HL-60/S4 (cell line): ENCODE data around the gene PDGFA.

ENCODE experiments used
- in situ Hi-C: fragments of 300-500 bp; cut with MboI; formaldehyde crosslinking; loops from 2 replicates; pipeline ENCODE4 v1.14.3; 2022; ENCODE audit warnings: low sequenced_read_pairs

PDGFA gene

DNA sequence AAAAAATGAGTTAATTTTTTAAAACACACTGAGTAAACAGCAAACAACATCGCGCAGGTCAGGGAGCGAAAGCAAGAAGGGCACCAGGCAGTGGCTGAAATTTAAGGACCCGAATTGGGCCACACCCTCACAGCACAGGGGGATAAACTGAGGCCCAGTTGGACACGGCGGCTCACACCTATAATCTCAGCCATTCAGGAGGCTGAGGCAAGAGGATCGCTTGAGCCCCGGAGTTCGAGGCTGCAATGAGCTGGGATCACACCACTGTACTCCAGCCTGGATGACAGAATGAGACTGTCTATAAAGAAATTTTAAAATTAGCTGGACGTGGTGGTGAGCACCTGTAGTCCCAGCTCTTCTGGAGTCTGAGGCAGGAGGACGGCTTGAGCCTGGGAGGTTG is 69.6 kb downstream of the PDGFA start:
- in situ Hi-C loops, result no loop called here

DNA sequence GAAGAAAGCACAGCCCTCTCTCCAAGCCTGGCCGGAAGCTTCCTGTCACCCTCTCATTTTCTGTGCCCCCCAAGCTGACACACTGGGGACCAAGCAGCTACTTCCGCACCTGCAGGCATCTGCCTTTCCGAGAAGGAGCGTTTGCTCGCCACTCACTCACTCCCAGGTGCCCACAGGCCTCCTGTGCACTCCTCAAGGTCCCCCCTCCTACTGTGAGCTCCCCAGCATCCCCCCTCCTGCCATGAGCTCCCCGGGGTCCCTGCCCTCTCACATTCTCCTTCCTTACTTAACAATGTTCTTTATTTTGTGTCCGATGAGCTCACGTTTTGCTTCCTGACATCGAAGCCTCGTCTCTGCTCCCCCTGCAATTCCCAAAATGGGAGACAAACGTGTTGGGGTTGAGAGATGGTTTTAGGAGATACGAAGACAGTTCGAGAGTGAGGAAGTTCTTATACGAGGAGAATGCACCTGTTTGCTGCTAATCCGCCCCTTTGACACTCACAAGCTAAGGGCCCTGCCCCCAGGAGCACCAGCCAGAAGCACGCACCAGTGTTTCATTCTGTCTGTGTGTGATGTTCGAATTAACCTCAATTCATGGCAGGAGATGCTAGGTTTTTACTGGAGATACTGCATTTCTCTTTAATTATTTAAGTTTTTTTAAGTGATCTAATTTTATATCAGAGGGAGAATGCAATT is 70.2 kb downstream of the PDGFA start:
- in situ Hi-C loops, result no loop called here

DNA sequence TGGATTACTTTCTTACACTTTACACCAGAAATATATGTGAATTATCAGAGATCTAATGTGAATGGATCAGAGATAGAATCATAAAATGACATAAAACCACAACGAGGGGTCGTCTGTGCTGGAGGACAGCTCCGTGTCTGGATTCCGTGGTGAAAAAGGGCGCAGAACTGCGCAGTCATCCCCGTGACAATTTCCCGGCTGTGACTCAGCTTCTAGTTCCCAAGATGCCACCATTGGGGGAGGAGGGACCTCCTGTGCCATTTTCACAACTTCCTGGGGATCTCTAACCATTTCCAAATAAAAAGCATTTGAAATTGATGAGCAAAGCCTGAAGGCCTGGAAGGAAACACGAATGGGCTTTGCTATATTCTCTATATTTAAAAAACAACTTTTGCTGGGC is 72.1 kb downstream of the PDGFA start:
- in situ Hi-C loops, result no loop called here
